ENCODE results near the gene LYRM9.

- no peak for TF ChIP-seq POLR2A (IDR thresholded peaks at IDR 0.05)
- TF ChIP-seq, protein P1, sequence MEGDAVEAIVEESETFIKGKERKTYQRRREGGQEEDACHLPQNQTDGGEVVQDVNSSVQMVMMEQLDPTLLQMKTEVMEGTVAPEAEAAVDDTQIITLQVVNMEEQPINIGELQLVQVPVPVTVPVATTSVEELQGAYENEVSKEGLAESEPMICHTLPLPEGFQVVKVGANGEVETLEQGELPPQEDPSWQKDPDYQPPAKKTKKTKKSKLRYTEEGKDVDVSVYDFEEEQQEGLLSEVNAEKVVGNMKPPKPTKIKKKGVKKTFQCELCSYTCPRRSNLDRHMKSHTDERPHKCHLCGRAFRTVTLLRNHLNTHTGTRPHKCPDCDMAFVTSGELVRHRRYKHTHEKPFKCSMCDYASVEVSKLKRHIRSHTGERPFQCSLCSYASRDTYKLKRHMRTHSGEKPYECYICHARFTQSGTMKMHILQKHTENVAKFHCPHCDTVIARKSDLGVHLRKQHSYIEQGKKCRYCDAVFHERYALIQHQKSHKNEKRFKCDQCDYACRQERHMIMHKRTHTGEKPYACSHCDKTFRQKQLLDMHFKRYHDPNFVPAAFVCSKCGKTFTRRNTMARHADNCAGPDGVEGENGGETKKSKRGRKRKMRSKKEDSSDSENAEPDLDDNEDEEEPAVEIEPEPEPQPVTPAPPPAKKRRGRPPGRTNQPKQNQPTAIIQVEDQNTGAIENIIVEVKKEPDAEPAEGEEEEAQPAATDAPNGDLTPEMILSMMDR (IDR thresholded peaks at IDR 0.05): no peak
- no peak for TF ChIP-seq POLR2AphosphoS5 (IDR thresholded peaks at IDR 0.05)
Measured at GRCh38 chr17:27906623-27907022, 13.5 kb upstream of the LYRM9 start.
